ENCODE measurements around the gene C15orf40.

DNA sequence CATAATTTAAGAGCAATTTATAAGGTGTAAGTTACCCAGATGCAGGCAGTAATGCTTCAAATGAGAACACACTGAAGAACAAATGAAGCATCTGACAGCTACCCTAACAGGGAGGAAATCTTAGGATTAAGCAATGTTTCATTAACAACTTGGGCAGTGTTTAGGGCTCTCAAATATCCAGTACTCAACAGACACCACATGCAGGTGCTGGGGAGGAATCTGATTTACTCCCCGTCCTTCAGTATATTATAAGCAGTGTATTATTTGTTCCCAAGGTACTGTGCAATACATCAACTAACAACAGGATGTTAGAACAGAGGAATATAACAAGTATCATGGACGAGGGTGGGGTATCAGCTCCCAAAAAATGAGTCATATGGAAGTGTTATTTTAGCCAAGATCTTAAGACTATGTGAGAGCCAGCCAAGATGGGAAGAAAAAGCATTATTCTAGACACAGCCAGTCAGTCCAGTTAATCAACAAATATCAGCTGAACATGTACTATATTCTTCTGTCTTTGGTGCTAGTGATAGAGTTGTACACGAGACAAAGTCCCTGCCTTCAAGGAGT is 35.2 kb upstream of the C15orf40 start:
- TF ChIP-seq, protein P1, sequence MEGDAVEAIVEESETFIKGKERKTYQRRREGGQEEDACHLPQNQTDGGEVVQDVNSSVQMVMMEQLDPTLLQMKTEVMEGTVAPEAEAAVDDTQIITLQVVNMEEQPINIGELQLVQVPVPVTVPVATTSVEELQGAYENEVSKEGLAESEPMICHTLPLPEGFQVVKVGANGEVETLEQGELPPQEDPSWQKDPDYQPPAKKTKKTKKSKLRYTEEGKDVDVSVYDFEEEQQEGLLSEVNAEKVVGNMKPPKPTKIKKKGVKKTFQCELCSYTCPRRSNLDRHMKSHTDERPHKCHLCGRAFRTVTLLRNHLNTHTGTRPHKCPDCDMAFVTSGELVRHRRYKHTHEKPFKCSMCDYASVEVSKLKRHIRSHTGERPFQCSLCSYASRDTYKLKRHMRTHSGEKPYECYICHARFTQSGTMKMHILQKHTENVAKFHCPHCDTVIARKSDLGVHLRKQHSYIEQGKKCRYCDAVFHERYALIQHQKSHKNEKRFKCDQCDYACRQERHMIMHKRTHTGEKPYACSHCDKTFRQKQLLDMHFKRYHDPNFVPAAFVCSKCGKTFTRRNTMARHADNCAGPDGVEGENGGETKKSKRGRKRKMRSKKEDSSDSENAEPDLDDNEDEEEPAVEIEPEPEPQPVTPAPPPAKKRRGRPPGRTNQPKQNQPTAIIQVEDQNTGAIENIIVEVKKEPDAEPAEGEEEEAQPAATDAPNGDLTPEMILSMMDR (IDR thresholded peaks at IDR 0.05), result no peak
- no peak for TF ChIP-seq EP300 (IDR thresholded peaks at IDR 0.05)
- TF ChIP-seq POLR2A (IDR thresholded peaks at IDR 0.05), result no peak
- no peak for TF ChIP-seq POLR2AphosphoS5 (IDR thresholded peaks at IDR 0.05)

Measured in gastroesophageal sphincter (tissue), 3 donors.